ENCODE measurements around the gene MEIS3.

Gene MEIS3

GRCh38 chr19:47419030-47419783 lies at the start of gene MEIS3:
Gene MEIS3 (minus strand): TSS chr19:47419527. CDS start chr19:47419081, 446 bp downstream.
- Mint-ChIP-seq H3K9me3 (no peaks in the 10 kb centered on the region), H3K36me3 (ENCODE audit: low read depth) (peaks cover 15% of the 10 kb centered on the region), H3K27me3 (ENCODE audit: low read depth, poor library complexity) (peaks cover 88% of the 10 kb centered on the region), H3K4me3 (peak within 1 kb of the TSS; percentile 89), H3K27ac (no peak within 1 kb of the TSS), H3K4me1 (peaks cover 64% of the 10 kb centered on the region)
- peak; percentile 60 for DNase-seq
- TF ChIP-seq CTCF (IDR thresholded peaks at IDR 0.05) = no peak

- H3K27ac Mint-ChIP-seq = no peak overlapping the region
- H3K4me1 Mint-ChIP-seq = peaks cover 27% of the 10 kb centered on the region
- H3K9me3 Mint-ChIP-seq = no peaks in the 10 kb centered on the region
- DNase-seq = no peak
- peaks cover 93% of the 10 kb centered on the region for H3K27me3 Mint-ChIP-seq (ENCODE audit: low read depth, poor library complexity)
- no peaks in the 10 kb centered on the region for H3K36me3 Mint-ChIP-seq (ENCODE audit: low read depth)
- no peak overlapping the region for H3K4me3 Mint-ChIP-seq
- TF ChIP-seq CTCF (IDR thresholded peaks at IDR 0.05) = no peak
Observed at GRCh38 chr19:47467914-47468313, 48.6 kb upstream of the MEIS3 start.

GRCh38 chr19:47465957-47466356 lies 46.6 kb upstream of the MEIS3 start:
- Mint-ChIP-seq H3K36me3 (ENCODE audit: low read depth) (no peaks in the 10 kb centered on the region), H3K9me3 (no peaks in the 10 kb centered on the region), H3K27ac (no peak overlapping the region), H3K4me3 (no peak overlapping the region), H3K4me1 (peaks cover 17% of the 10 kb centered on the region), H3K27me3 (ENCODE audit: low read depth, poor library complexity) (peaks cover 88% of the 10 kb centered on the region)
- DNase-seq = no peak
- no peak for TF ChIP-seq CTCF (IDR thresholded peaks at IDR 0.05)

- Mint-ChIP-seq H3K4me3 (no peak overlapping the region), H3K9me3 (no peaks in the 10 kb centered on the region), H3K36me3 (ENCODE audit: low read depth) (no peaks in the 10 kb centered on the region), H3K4me1 (peaks cover 9% of the 10 kb centered on the region), H3K27ac (no peak overlapping the region), H3K27me3 (ENCODE audit: low read depth, poor library complexity) (peaks cover 77% of the 10 kb centered on the region)
- no peak for DNase-seq
- TF ChIP-seq CTCF (IDR thresholded peaks at IDR 0.05) = no peak
Observed at GRCh38 chr19:47464675-47465419, 45.5 kb upstream of the MEIS3 start.

GRCh38 chr19:47461876-47462275 lies 42.5 kb upstream of the MEIS3 start:
- peaks cover 47% of the 10 kb centered on the region for H3K27me3 Mint-ChIP-seq (ENCODE audit: low read depth, poor library complexity)
- H3K4me1 Mint-ChIP-seq = no peaks in the 10 kb centered on the region
- no peak for DNase-seq
- H3K36me3 Mint-ChIP-seq (ENCODE audit: low read depth) = no peaks in the 10 kb centered on the region
- peaks cover 4% of the 10 kb centered on the region for H3K9me3 Mint-ChIP-seq
- TF ChIP-seq CTCF (IDR thresholded peaks at IDR 0.05) = no peak
- H3K27ac Mint-ChIP-seq = no peak overlapping the region
- no peak overlapping the region for H3K4me3 Mint-ChIP-seq

All from nephron progenitor cell (in vitro differentiated cells).